ENCODE results near the gene CCDC171.

The CCDC171 gene

DNA sequence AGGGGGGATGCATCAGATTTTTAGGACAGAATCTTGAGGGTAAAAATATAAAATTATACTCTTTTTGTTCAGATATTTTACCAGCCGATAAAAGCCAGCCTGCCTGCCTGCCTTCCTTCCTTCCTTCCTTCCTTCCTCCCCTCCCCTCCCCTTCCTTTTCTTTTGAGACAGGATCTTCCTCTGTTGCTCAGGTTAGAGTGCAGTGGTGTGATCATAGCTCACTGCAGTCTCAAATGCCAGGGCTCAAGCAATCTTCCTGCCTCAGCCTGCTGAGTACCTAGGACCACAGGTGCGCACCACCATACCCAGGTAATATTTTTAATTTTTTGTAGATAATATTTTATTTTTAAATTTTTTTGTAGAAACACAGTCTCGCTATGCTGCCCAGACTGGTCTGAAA lies 330.0 kb downstream of the CCDC171 start:
- no peaks in the 10 kb centered on the region for H3K4me1 ChIP-seq (ENCODE audit: control insufficient read depth, insufficient read depth, low read length, poor library complexity, severe bottlenecking)
- DNase-seq = no peak

DNA sequence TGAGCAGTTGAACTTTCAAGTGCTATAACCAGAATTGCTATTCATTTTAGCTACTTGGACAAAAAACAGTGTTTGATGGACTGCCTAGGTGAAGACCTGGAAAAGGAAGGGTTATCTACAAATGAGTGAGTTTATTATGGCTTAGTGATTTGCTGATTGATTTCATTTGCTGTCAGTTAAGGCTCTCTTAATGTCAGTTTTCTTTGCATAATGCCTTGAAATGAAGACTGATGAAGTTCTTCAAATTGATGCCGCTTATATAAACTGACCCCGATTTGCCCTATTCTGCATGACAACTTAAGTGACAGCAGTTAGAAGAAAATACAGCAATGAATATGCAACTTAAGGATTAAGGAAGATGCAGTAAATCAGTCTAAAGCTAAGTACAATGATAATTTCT lies 332.6 kb downstream of the CCDC171 start:
- no peak overlapping the region for H3K27ac ChIP-seq (ENCODE audit: insufficient read depth, low read length, poor library complexity, severe bottlenecking)
- DNase-seq = no peak
- H3K4me1 ChIP-seq (ENCODE audit: control insufficient read depth, insufficient read depth, low read length, poor library complexity, severe bottlenecking) = no peaks in the 10 kb centered on the region
- H3K9me3 ChIP-seq (ENCODE audit: control insufficient read depth, low read length) = no peaks in the 10 kb centered on the region
- no peaks in the 10 kb centered on the region for H3K36me3 ChIP-seq (ENCODE audit: control insufficient read depth, insufficient read depth, low read length)
- H3K27me3 ChIP-seq (replicated peaks; ENCODE audit: control insufficient read depth, insufficient read depth, low read length, poor library complexity, severe bottlenecking) = no peaks in the 10 kb centered on the region
- H3K4me3 ChIP-seq (ENCODE audit: insufficient read depth, low read depth, low read length, poor library complexity, severe bottlenecking) = no peak overlapping the region

More for the DNA sequence above, 330.0 kb downstream of the CCDC171 start:
- Histone ChIP-seq H3K27ac (ENCODE audit: insufficient read depth, low read length, poor library complexity, severe bottlenecking) (no peak overlapping the region), H3K36me3 (ENCODE audit: control insufficient read depth, insufficient read depth, low read length) (no peaks in the 10 kb centered on the region), H3K9me3 (ENCODE audit: control insufficient read depth, low read length) (no peaks in the 10 kb centered on the region), H3K27me3 (replicated peaks; ENCODE audit: control insufficient read depth, insufficient read depth, low read length, poor library complexity, severe bottlenecking) (no peaks in the 10 kb centered on the region), H3K4me3 (ENCODE audit: insufficient read depth, low read depth, low read length, poor library complexity, severe bottlenecking) (no peak overlapping the region)

- DNase-seq = no peak
- Histone ChIP-seq H3K27me3 (replicated peaks; ENCODE audit: control insufficient read depth, insufficient read depth, low read length, poor library complexity, severe bottlenecking) (no peaks in the 10 kb centered on the region), H3K27ac (ENCODE audit: insufficient read depth, low read length, poor library complexity, severe bottlenecking) (no peak overlapping the region), H3K36me3 (ENCODE audit: control insufficient read depth, insufficient read depth, low read length) (no peaks in the 10 kb centered on the region), H3K4me1 (ENCODE audit: control insufficient read depth, insufficient read depth, low read length, poor library complexity, severe bottlenecking) (no peaks in the 10 kb centered on the region), H3K4me3 (ENCODE audit: insufficient read depth, low read depth, low read length, poor library complexity, severe bottlenecking) (no peak overlapping the region), H3K9me3 (ENCODE audit: control insufficient read depth, low read length) (no peaks in the 10 kb centered on the region)
Observed at GRCh38 chr9:15889555-15889954, 336.7 kb downstream of the CCDC171 start.

GRCh38 chr9:15901572-15901971 lies 348.7 kb downstream of the CCDC171 start:
- no peaks in the 10 kb centered on the region for H3K4me1 ChIP-seq (ENCODE audit: control insufficient read depth, insufficient read depth, low read length, poor library complexity, severe bottlenecking)
- H3K36me3 ChIP-seq (ENCODE audit: control insufficient read depth, insufficient read depth, low read length) = no peaks in the 10 kb centered on the region
- no peaks in the 10 kb centered on the region for H3K27me3 ChIP-seq (replicated peaks; ENCODE audit: control insufficient read depth, insufficient read depth, low read length, poor library complexity, severe bottlenecking)
- H3K27ac ChIP-seq (ENCODE audit: insufficient read depth, low read length, poor library complexity, severe bottlenecking) = no peak overlapping the region
- H3K4me3 ChIP-seq (ENCODE audit: insufficient read depth, low read depth, low read length, poor library complexity, severe bottlenecking) = no peak overlapping the region
- DNase-seq = no peak
- peaks cover 5% of the 10 kb centered on the region for H3K9me3 ChIP-seq (ENCODE audit: control insufficient read depth, low read length)

GRCh38 chr9:15909297-15909696 lies 356.5 kb downstream of the CCDC171 start:
- H3K27me3 ChIP-seq (replicated peaks; ENCODE audit: control insufficient read depth, insufficient read depth, low read length, poor library complexity, severe bottlenecking) = no peaks in the 10 kb centered on the region
- no peaks in the 10 kb centered on the region for H3K4me1 ChIP-seq (ENCODE audit: control insufficient read depth, insufficient read depth, low read length, poor library complexity, severe bottlenecking)
- H3K9me3 ChIP-seq (ENCODE audit: control insufficient read depth, low read length) = no peaks in the 10 kb centered on the region
- no peaks in the 10 kb centered on the region for H3K36me3 ChIP-seq (ENCODE audit: control insufficient read depth, insufficient read depth, low read length)
- no peak overlapping the region for H3K4me3 ChIP-seq (ENCODE audit: insufficient read depth, low read depth, low read length, poor library complexity, severe bottlenecking)
- DNase-seq = no peak
- H3K27ac ChIP-seq (ENCODE audit: insufficient read depth, low read length, poor library complexity, severe bottlenecking) = no peak overlapping the region

- peaks cover 5% of the 10 kb centered on the region for H3K9me3 ChIP-seq (ENCODE audit: control insufficient read depth, low read length)
- H3K27me3 ChIP-seq (replicated peaks; ENCODE audit: control insufficient read depth, insufficient read depth, low read length, poor library complexity, severe bottlenecking) = no peaks in the 10 kb centered on the region
- no peak overlapping the region for H3K27ac ChIP-seq (ENCODE audit: insufficient read depth, low read length, poor library complexity, severe bottlenecking)
- no peaks in the 10 kb centered on the region for H3K36me3 ChIP-seq (ENCODE audit: control insufficient read depth, insufficient read depth, low read length)
- no peak overlapping the region for H3K4me3 ChIP-seq (ENCODE audit: insufficient read depth, low read depth, low read length, poor library complexity, severe bottlenecking)
- no peaks in the 10 kb centered on the region for H3K4me1 ChIP-seq (ENCODE audit: control insufficient read depth, insufficient read depth, low read length, poor library complexity, severe bottlenecking)
- no peak for DNase-seq
Observed at GRCh38 chr9:15915711-15916110, 362.9 kb downstream of the CCDC171 start.

GRCh38 chr9:15927161-15927560 lies 374.3 kb downstream of the CCDC171 start:
- Histone ChIP-seq H3K36me3 (ENCODE audit: control insufficient read depth, insufficient read depth, low read length) (no peaks in the 10 kb centered on the region), H3K9me3 (ENCODE audit: control insufficient read depth, low read length) (no peaks in the 10 kb centered on the region), H3K4me3 (ENCODE audit: insufficient read depth, low read depth, low read length, poor library complexity, severe bottlenecking) (no peak overlapping the region), H3K4me1 (ENCODE audit: control insufficient read depth, insufficient read depth, low read length, poor library complexity, severe bottlenecking) (no peaks in the 10 kb centered on the region), H3K27me3 (replicated peaks; ENCODE audit: control insufficient read depth, insufficient read depth, low read length, poor library complexity, severe bottlenecking) (no peaks in the 10 kb centered on the region), H3K27ac (ENCODE audit: insufficient read depth, low read length, poor library complexity, severe bottlenecking) (no peak overlapping the region)
- DNase-seq = no peak

- H3K4me1 ChIP-seq (ENCODE audit: control insufficient read depth, insufficient read depth, low read length, poor library complexity, severe bottlenecking) = no peaks in the 10 kb centered on the region
- H3K9me3 ChIP-seq (ENCODE audit: control insufficient read depth, low read length) = no peaks in the 10 kb centered on the region
- no peak overlapping the region for H3K27ac ChIP-seq (ENCODE audit: insufficient read depth, low read length, poor library complexity, severe bottlenecking)
- no peaks in the 10 kb centered on the region for H3K36me3 ChIP-seq (ENCODE audit: control insufficient read depth, insufficient read depth, low read length)
- no peak overlapping the region for H3K4me3 ChIP-seq (ENCODE audit: insufficient read depth, low read depth, low read length, poor library complexity, severe bottlenecking)
- no peaks in the 10 kb centered on the region for H3K27me3 ChIP-seq (replicated peaks; ENCODE audit: control insufficient read depth, insufficient read depth, low read length, poor library complexity, severe bottlenecking)
- DNase-seq = no peak
Observed at GRCh38 chr9:15935661-15936305, 382.9 kb downstream of the CCDC171 start.

- Histone ChIP-seq H3K9me3 (ENCODE audit: control insufficient read depth, low read length) (no peaks in the 10 kb centered on the region), H3K4me1 (ENCODE audit: control insufficient read depth, insufficient read depth, low read length, poor library complexity, severe bottlenecking) (no peaks in the 10 kb centered on the region), H3K4me3 (ENCODE audit: insufficient read depth, low read depth, low read length, poor library complexity, severe bottlenecking) (no peak overlapping the region), H3K27ac (ENCODE audit: insufficient read depth, low read length, poor library complexity, severe bottlenecking) (no peak overlapping the region), H3K36me3 (ENCODE audit: control insufficient read depth, insufficient read depth, low read length) (no peaks in the 10 kb centered on the region), H3K27me3 (replicated peaks; ENCODE audit: control insufficient read depth, insufficient read depth, low read length, poor library complexity, severe bottlenecking) (no peaks in the 10 kb centered on the region)
- DNase-seq = no peak
Observed at GRCh38 chr9:15936306-15936921, 383.6 kb downstream of the CCDC171 start.

DNA sequence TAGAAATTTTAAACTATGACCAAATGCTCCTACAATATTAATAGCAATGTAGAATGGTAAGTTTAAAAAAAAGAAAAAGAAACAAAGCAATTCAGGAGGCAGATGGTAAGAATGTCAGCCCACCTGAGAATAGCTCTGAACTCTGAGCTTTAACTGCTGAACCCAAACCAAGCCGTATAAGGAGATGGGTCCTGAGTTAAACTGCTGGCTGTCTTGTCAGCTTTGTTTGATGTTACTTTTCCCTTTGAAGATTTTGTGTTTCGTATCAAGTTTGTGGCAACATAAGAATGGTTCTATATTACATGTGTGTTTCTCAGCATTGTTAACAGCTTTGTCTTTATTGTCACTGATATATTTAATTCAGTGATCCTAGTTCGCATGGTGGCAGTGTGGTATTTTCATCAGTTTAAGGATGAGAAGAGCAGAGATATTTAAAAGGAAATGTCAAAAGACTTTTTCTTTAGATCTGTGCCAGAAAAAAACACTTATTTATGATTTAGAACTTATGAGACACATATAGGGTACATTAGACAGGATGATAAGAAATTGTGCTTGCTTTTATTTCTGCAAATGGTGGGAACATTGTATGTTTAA lies 390.1 kb downstream of the CCDC171 start:
- no peaks in the 10 kb centered on the region for H3K27me3 ChIP-seq (replicated peaks; ENCODE audit: control insufficient read depth, insufficient read depth, low read length, poor library complexity, severe bottlenecking)
- no peak for DNase-seq
- H3K36me3 ChIP-seq (ENCODE audit: control insufficient read depth, insufficient read depth, low read length) = no peaks in the 10 kb centered on the region
- H3K4me3 ChIP-seq (ENCODE audit: insufficient read depth, low read depth, low read length, poor library complexity, severe bottlenecking) = no peak overlapping the region
- H3K27ac ChIP-seq (ENCODE audit: insufficient read depth, low read length, poor library complexity, severe bottlenecking) = no peak overlapping the region
- no peaks in the 10 kb centered on the region for H3K9me3 ChIP-seq (ENCODE audit: control insufficient read depth, low read length)
- H3K4me1 ChIP-seq (ENCODE audit: control insufficient read depth, insufficient read depth, low read length, poor library complexity, severe bottlenecking) = no peaks in the 10 kb centered on the region

Data from effector memory CD4-positive, alpha-beta T cell (primary cell).